Liver (tissue), 9 donors: ENCODE results near the gene PTRH2. TPM values are rescaled to one million over a fixed set of nuclear protein-coding genes. Genes with fewer than 3 reads are reported as not detected.

Source experiments
- DNase-seq: peaks from one replicate; pipeline ENCODE4 v3.0.0-alpha.2; 2017; ENCODE audit warnings: low spot score
- H3K27ac ChIP-seq, 2 donors: one replicate each; pipeline ENCODE4 v1.7.0; 2013; ENCODE audit warnings: inconsistent platforms in 2 of 2, low read length in 2 of 2, control low read depth in 1 of 2, low read depth in 1 of 2, mild to moderate bottlenecking in 1 of 2
- H3K27me3 ChIP-seq, 4 donors: one replicate each; pipeline versions ENCODE4 v1.6.1 to v1.7.0; 2013; ENCODE audit warnings: low read length in 3 of 4, inconsistent platforms in 1 of 4, mild to moderate bottlenecking in 1 of 4, moderate library complexity in 1 of 4; ENCODE audit not compliant: control insufficient read depth in 4 of 4, insufficient read depth in 4 of 4
- H3K36me3 ChIP-seq, 4 donors: one replicate each; pipeline versions ENCODE4 v1.6.1 to v1.7.0; 2013; ENCODE audit warnings: low read length in 3 of 4, mild to moderate bottlenecking in 3 of 4, low read depth in 1 of 4, moderate library complexity in 1 of 4; ENCODE audit not compliant: control insufficient read depth in 4 of 4, insufficient read depth in 3 of 4
- H3K4me1 ChIP-seq, 4 donors: one replicate each; pipeline versions ENCODE4 v1.6.1 to v1.7.0; 2013; ENCODE audit warnings: low read length in 3 of 4, mild to moderate bottlenecking in 3 of 4, moderate library complexity in 1 of 4; ENCODE audit not compliant: control insufficient read depth in 4 of 4, insufficient read depth in 4 of 4
- H3K4me3 ChIP-seq, 3 donors: one replicate each; pipeline versions ENCODE4 v1.6.1 to v1.7.0; 2013; ENCODE audit warnings: low read length in 3 of 3, control low read depth in 1 of 3, low read depth in 1 of 3, mild to moderate bottlenecking in 1 of 3
- H3K9ac ChIP-seq, 2 donors: one replicate each; pipeline ENCODE4 v1.7.0; 2013; ENCODE audit warnings: low read length in 2 of 2, mild to moderate bottlenecking in 2 of 2, moderate library complexity in 2 of 2, control low read depth in 1 of 2, low read depth in 1 of 2
- H3K9me3 ChIP-seq, 4 donors: one replicate each; pipeline versions ENCODE4 v1.6.1 to v1.7.0; 2013; ENCODE audit warnings: low read length in 3 of 4; ENCODE audit not compliant: control insufficient read depth in 4 of 4
- EGR1 ChIP-seq, 2 donors: IDR thresholded peaks; 2 replicates each; pipeline ENCODE4 v1.6.1; 2016 to 2018; ENCODE audit warnings: antibody characterized with exemption in 2 of 2, low read depth in 2 of 2
- FOXA1 ChIP-seq: IDR thresholded peaks from 2 replicates; pipeline ENCODE4 v1.6.1; 2016; ENCODE audit warnings: antibody characterized with exemption
- GABPA ChIP-seq, 2 donors: IDR thresholded peaks in 1 of 2; conservative IDR thresholded peaks in 1 of 2; 2 replicates each; pipeline ENCODE4 v1.6.1; 2016; ENCODE audit warnings: antibody characterized with exemption in 2 of 2, mild to moderate bottlenecking in 1 of 2, moderate library complexity in 1 of 2
- HNF4A ChIP-seq, 2 donors: conservative IDR thresholded peaks; 2 replicates each; pipeline ENCODE4 v1.6.1; 2016; ENCODE audit warnings: antibody characterized with exemption in 2 of 2, mild to moderate bottlenecking in 2 of 2
- HNF4G ChIP-seq: IDR thresholded peaks from 2 replicates; pipeline ENCODE4 v1.6.1; 2016; ENCODE audit warnings: antibody characterized with exemption
- JUND ChIP-seq, 2 donors: IDR thresholded peaks; 2 replicates each; pipeline ENCODE4 v1.6.1; 2016; ENCODE audit warnings: antibody characterized with exemption in 2 of 2
- NR2F2 ChIP-seq: IDR thresholded peaks from 2 replicates; pipeline ENCODE4 v1.6.1; 2016; ENCODE audit warnings: antibody characterized with exemption
- RAD21 ChIP-seq, 2 donors: IDR thresholded peaks; 2 replicates each; pipeline ENCODE4 v1.6.1; 2016; ENCODE audit warnings: antibody characterized with exemption in 2 of 2, mild to moderate bottlenecking in 2 of 2
- RXRA ChIP-seq, 2 donors: IDR thresholded peaks; 2 replicates each; pipeline ENCODE4 v1.6.1; 2017 to 2018; ENCODE audit warnings: antibody characterized with exemption in 2 of 2, mild to moderate bottlenecking in 1 of 2
- SP1 ChIP-seq: IDR thresholded peaks from 2 replicates; pipeline ENCODE4 v1.6.1; 2018; ENCODE audit warnings: antibody characterized with exemption, mild to moderate bottlenecking
- TAF1 ChIP-seq: conservative IDR thresholded peaks from 2 replicates; pipeline ENCODE4 v1.6.1; 2016; ENCODE audit warnings: antibody characterized with exemption, mild to moderate bottlenecking
- YY1 ChIP-seq: IDR thresholded peaks from 2 replicates; pipeline ENCODE4 v1.6.1; 2016; ENCODE audit warnings: antibody characterized with exemption, mild to moderate bottlenecking
- WGBS: extraction: QIAGEN DNeasy Blood & Tissue Kit; methylation state at CpG from one replicate; pipeline ENCODE4 v1.1.7; 2013; 5-methylcytosine and 5-hydroxymethylcytosine counted together
- polyA plus RNA-seq, 2 donors: library from polyadenylated mRNA; stranded (reverse) in 1 of 2; unstranded in 1 of 2; fragments of 200-250 nt in 1 of 2; fragments of >200 nt in 1 of 2; fragmentation: Nextera tagmentation in 1 of 2; extraction: Ambion mirVana in 1 of 2; gene quantifications; one replicate each; pipeline versions ENCODE4 v1.2.1 to v1.2.3, GENCODE V29; 2013 to 2015
- total RNA-seq, 2 donors: library from RNA; depleted of rRNA; stranded (reverse); fragments of >200 nt; gene quantifications; one replicate each; pipeline ENCODE4 v1.2.3, GENCODE V29; 2014
- TF ChIP-seq, protein P1 (sequence below): IDR thresholded peaks from 2 replicates; pipeline ENCODE4 v1.6.1; 2016; ENCODE audit warnings: antibody characterized with exemption
- TF ChIP-seq, protein P2 (sequence below): IDR thresholded peaks from 2 replicates; pipeline ENCODE4 v1.6.1; 2016; ENCODE audit warnings: antibody characterized with exemption
- TF ChIP-seq, protein P3 (sequence below): fragments of 150-350 bp; IDR thresholded peaks from 2 replicates; pipeline ENCODE4 v1.5.1; 2017; ENCODE audit warnings: improper control_type of control experiment, low read depth, low read length; ENCODE audit not compliant: missing input control
- TF ChIP-seq, protein P4 (sequence below): IDR thresholded peaks from 2 replicates; pipeline ENCODE4 v1.6.1; 2016; ENCODE audit warnings: antibody characterized with exemption, mild to moderate bottlenecking
- TF ChIP-seq, protein P5 (sequence below): IDR thresholded peaks from 2 replicates; pipeline ENCODE4 v1.6.1; 2016; ENCODE audit warnings: antibody characterized with exemption
- donor health status: healthy.
- donor health status: healthy.
- donor health status: healthy.
- donor health status: healthy.
- donor health status: healthy.

The PTRH2 gene
- total and polyA plus RNA-seq, 4 donors, result 9.7 to 39.1 (median 23.1) TPM

DNA sequence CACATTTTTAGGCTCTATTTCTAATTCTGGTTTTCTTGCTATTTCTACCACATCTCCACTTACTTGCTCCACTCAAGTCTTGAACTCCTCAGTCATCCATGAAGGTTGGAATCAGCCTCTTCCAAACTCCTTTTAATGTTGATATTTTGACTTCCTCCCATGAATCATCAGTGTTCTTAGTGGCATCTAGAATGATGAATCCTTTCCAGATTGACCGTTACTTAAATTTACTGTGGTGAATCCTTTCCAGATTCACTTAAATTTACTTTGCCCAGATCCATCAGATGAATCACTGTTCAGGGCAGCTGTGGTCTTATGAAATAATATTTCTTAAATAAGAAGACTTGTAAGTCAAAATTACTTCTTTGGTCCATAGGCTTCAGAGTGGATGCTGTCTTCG is 55.1 kb downstream of the PTRH2 start:
- 94% methylated on average over 2 of the region's 2 CpGs for WGBS
- Histone ChIP-seq H3K27ac (no peak overlapping the region), H3K27me3 (no peaks in the 10 kb centered on the region), H3K9me3 (no peaks in the 10 kb centered on the region), H3K4me3 (no peak overlapping the region), H3K9ac (no peak overlapping the region), H3K4me1 (no peaks in the 10 kb centered on the region), H3K36me3 (peaks cover 14 to 67% (median 60%) of the 10 kb centered on the region in 4 donors)
- no peak for TF ChIP-seq EGR1 (IDR thresholded peaks at IDR 0.05; ENCODE audit: low read depth in 2 of 2)
- TF ChIP-seq, protein P1, sequence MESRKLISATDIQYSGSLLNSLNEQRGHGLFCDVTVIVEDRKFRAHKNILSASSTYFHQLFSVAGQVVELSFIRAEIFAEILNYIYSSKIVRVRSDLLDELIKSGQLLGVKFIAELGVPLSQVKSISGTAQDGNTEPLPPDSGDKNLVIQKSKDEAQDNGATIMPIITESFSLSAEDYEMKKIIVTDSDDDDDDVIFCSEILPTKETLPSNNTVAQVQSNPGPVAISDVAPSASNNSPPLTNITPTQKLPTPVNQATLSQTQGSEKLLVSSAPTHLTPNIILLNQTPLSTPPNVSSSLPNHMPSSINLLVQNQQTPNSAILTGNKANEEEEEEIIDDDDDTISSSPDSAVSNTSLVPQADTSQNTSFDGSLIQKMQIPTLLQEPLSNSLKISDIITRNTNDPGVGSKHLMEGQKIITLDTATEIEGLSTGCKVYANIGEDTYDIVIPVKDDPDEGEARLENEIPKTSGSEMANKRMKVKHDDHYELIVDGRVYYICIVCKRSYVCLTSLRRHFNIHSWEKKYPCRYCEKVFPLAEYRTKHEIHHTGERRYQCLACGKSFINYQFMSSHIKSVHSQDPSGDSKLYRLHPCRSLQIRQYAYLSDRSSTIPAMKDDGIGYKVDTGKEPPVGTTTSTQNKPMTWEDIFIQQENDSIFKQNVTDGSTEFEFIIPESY, result no peak
- TF ChIP-seq YY1, result no peak
- TF ChIP-seq SP1, result no peak
- TF ChIP-seq, protein P2, sequence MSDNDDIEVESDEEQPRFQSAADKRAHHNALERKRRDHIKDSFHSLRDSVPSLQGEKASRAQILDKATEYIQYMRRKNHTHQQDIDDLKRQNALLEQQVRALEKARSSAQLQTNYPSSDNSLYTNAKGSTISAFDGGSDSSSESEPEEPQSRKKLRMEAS, result no peak
- TF ChIP-seq TAF1, result no peak
- TF ChIP-seq RXRA (IDR thresholded peaks at IDR 0.05), result no peak
- no peak for TF ChIP-seq JUND (IDR thresholded peaks at IDR 0.05)
- TF ChIP-seq FOXA1, result no peak
- TF ChIP-seq, protein P3, sequence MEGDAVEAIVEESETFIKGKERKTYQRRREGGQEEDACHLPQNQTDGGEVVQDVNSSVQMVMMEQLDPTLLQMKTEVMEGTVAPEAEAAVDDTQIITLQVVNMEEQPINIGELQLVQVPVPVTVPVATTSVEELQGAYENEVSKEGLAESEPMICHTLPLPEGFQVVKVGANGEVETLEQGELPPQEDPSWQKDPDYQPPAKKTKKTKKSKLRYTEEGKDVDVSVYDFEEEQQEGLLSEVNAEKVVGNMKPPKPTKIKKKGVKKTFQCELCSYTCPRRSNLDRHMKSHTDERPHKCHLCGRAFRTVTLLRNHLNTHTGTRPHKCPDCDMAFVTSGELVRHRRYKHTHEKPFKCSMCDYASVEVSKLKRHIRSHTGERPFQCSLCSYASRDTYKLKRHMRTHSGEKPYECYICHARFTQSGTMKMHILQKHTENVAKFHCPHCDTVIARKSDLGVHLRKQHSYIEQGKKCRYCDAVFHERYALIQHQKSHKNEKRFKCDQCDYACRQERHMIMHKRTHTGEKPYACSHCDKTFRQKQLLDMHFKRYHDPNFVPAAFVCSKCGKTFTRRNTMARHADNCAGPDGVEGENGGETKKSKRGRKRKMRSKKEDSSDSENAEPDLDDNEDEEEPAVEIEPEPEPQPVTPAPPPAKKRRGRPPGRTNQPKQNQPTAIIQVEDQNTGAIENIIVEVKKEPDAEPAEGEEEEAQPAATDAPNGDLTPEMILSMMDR, result no peak
- TF ChIP-seq GABPA (IDR thresholded peaks at IDR 0.05 in 1 of 2, conservative IDR thresholded peaks at IDR 0.05 in 1 of 2), result no peak
- no peak for TF ChIP-seq NR2F2
- no peak for TF ChIP-seq HNF4A (conservative IDR thresholded peaks at IDR 0.05)
- TF ChIP-seq HNF4G, result no peak
- TF ChIP-seq, protein P4, sequence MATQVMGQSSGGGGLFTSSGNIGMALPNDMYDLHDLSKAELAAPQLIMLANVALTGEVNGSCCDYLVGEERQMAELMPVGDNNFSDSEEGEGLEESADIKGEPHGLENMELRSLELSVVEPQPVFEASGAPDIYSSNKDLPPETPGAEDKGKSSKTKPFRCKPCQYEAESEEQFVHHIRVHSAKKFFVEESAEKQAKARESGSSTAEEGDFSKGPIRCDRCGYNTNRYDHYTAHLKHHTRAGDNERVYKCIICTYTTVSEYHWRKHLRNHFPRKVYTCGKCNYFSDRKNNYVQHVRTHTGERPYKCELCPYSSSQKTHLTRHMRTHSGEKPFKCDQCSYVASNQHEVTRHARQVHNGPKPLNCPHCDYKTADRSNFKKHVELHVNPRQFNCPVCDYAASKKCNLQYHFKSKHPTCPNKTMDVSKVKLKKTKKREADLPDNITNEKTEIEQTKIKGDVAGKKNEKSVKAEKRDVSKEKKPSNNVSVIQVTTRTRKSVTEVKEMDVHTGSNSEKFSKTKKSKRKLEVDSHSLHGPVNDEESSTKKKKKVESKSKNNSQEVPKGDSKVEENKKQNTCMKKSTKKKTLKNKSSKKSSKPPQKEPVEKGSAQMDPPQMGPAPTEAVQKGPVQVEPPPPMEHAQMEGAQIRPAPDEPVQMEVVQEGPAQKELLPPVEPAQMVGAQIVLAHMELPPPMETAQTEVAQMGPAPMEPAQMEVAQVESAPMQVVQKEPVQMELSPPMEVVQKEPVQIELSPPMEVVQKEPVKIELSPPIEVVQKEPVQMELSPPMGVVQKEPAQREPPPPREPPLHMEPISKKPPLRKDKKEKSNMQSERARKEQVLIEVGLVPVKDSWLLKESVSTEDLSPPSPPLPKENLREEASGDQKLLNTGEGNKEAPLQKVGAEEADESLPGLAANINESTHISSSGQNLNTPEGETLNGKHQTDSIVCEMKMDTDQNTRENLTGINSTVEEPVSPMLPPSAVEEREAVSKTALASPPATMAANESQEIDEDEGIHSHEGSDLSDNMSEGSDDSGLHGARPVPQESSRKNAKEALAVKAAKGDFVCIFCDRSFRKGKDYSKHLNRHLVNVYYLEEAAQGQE, result no peak
- TF ChIP-seq, protein P5, sequence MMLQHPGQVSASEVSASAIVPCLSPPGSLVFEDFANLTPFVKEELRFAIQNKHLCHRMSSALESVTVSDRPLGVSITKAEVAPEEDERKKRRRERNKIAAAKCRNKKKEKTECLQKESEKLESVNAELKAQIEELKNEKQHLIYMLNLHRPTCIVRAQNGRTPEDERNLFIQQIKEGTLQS, result no peak
- no peak for DNase-seq

DNA sequence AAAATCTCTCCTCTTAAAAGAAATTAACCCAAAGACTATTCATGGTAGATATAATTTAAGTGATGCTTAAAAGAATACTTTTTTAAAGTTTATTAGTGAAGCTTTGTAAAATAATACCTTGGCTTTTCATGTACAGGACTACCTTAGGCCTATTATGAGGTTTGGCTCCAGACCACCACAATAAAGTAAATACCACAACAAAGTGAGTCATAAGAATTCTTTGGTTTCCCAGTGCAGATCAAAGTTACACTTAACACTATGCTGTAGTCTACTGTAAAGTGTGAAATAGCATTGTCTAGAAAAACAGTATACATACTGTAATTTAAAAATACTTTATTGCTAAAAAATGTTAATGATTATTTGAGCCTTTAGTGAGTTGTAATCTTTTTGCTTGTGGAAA is 55.9 kb downstream of the PTRH2 start:
- Histone ChIP-seq H3K27ac (no peak overlapping the region), H3K4me3 (no peak overlapping the region), H3K27me3 (no peaks in the 10 kb centered on the region), H3K9me3 (no peaks in the 10 kb centered on the region), H3K9ac (no peak overlapping the region), H3K36me3 (peaks cover 12 to 69% (median 60%) of the 10 kb centered on the region in 4 donors), H3K4me1 (no peaks in the 10 kb centered on the region)
- no peak for DNase-seq
- TF ChIP-seq, protein P4, result no peak
- no peak for TF ChIP-seq SP1
- TF ChIP-seq NR2F2, result no peak
- TF ChIP-seq GABPA (IDR thresholded peaks at IDR 0.05 in 1 of 2, conservative IDR thresholded peaks at IDR 0.05 in 1 of 2), result no peak
- TF ChIP-seq, protein P3, result no peak
- TF ChIP-seq, protein P5, result no peak
- TF ChIP-seq, protein P2, result no peak
- TF ChIP-seq RAD21 (IDR thresholded peaks at IDR 0.05), result no peak
- TF ChIP-seq JUND (IDR thresholded peaks at IDR 0.05), result no peak
- no peak for TF ChIP-seq FOXA1
